Neuronal stem cell (in vitro differentiated cells): ENCODE results near the gene SCYGR2.

ENCODE experiments used
- DNase-seq: peaks from one replicate; pipeline ENCODE4 v3.0.0-alpha.2; 2013; ENCODE audit warnings: low spot score
- H2AFZ ChIP-seq: one replicate; pipeline ENCODE4 v1.6.1; 2013; ENCODE audit warnings: mild to moderate bottlenecking, low read length, inconsistent platforms
- H2AK5ac ChIP-seq: 2 replicates; pipeline ENCODE4 v1.6.1; 2013; ENCODE audit warnings: low read depth, mild to moderate bottlenecking, inconsistent platforms, low read length, moderate library complexity, mixed read lengths
- H2BK120ac ChIP-seq: 2 replicates; pipeline ENCODE4 v1.6.1; 2013; ENCODE audit warnings: low read depth, mild to moderate bottlenecking, inconsistent platforms, low read length, moderate library complexity, mixed read lengths
- H2BK12ac ChIP-seq: one replicate; pipeline ENCODE4 v1.6.1; 2013; ENCODE audit warnings: low read length, inconsistent platforms
- H2BK15ac ChIP-seq: 2 replicates; pipeline ENCODE4 v1.6.1; 2013; ENCODE audit warnings: mild to moderate bottlenecking, low read length, inconsistent platforms, mixed read lengths
- H2BK5ac ChIP-seq: one replicate; pipeline ENCODE4 v1.6.1; 2013; ENCODE audit warnings: inconsistent platforms, mild to moderate bottlenecking, low read length, moderate library complexity
- H3K14ac ChIP-seq: one replicate; pipeline ENCODE4 v1.6.1; 2013; ENCODE audit warnings: low read length, inconsistent platforms
- H3K18ac ChIP-seq: 2 replicates; pipeline ENCODE4 v1.6.1; 2013; ENCODE audit warnings: low read length, inconsistent platforms
- H3K23ac ChIP-seq: 2 replicates; pipeline ENCODE4 v1.6.1; 2013; ENCODE audit warnings: low read depth, mild to moderate bottlenecking, mixed read lengths, low read length, inconsistent platforms; ENCODE audit not compliant: poor library complexity
- H3K27ac ChIP-seq: replicated peaks from 3 replicates; pipeline ENCODE4 v1.5.1; 2013; ENCODE audit warnings: low read length, inconsistent platforms
- H3K27me3 ChIP-seq, 3 experiments: 2 replicates each; pipeline ENCODE4 v1.6.1; 2013; ENCODE audit warnings: low read length in 3 of 3, mild to moderate bottlenecking in 2 of 3, inconsistent platforms in 1 of 3, low read depth in 1 of 3, mixed read lengths in 1 of 3, moderate library complexity in 1 of 3; ENCODE audit not compliant: control insufficient read depth in 3 of 3, insufficient read depth in 3 of 3
- H3K36me3 ChIP-seq, 2 donors: replicated peaks in 1 of 2; 2 replicates each; pipeline ENCODE4 v1.6.1; 2013; ENCODE audit warnings: low read length in 2 of 2; ENCODE audit not compliant: control insufficient read depth in 2 of 2, insufficient read depth in 2 of 2
- H3K4ac ChIP-seq: 2 replicates; pipeline ENCODE4 v1.6.1; 2013; ENCODE audit warnings: inconsistent platforms, mild to moderate bottlenecking, low read length, moderate library complexity
- H3K4me1 ChIP-seq, 2 donors: 1 replicate in 1 of 2; 2 replicates in 1 of 2; pipeline ENCODE4 v1.6.1; 2013; ENCODE audit warnings: low read length in 2 of 2, low read depth in 1 of 2; ENCODE audit not compliant: control insufficient read depth in 2 of 2, insufficient read depth in 1 of 2
- H3K4me2 ChIP-seq: one replicate; pipeline ENCODE4 v1.6.1; 2013; ENCODE audit warnings: mild to moderate bottlenecking, low read length, inconsistent platforms; ENCODE audit not compliant: insufficient read depth, poor library complexity, severe bottlenecking
- H3K4me3 ChIP-seq, 2 donors: 2 replicates each; pipeline ENCODE4 v1.5.1; 2013; ENCODE audit warnings: low read length in 2 of 2, mild to moderate bottlenecking in 2 of 2, inconsistent platforms in 1 of 2, moderate library complexity in 1 of 2
- H3K79me1 ChIP-seq: one replicate; pipeline ENCODE4 v1.6.1; 2013; ENCODE audit warnings: low read depth, mild to moderate bottlenecking, inconsistent platforms, low read length, moderate library complexity
- H3K9ac ChIP-seq: one replicate; pipeline ENCODE4 v1.6.1; 2013; ENCODE audit warnings: mild to moderate bottlenecking, low read depth, low read length, inconsistent platforms; ENCODE audit not compliant: poor library complexity
- H3K9me3 ChIP-seq, 2 donors: replicated peaks in 1 of 2; 2 replicates each; pipeline versions ENCODE3 to v1.6.1; 2013; ENCODE audit warnings: low read length in 2 of 2, mild to moderate bottlenecking in 2 of 2, inconsistent platforms in 1 of 2, low read depth in 1 of 2, mixed read lengths in 1 of 2, moderate library complexity in 1 of 2; ENCODE audit not compliant: control insufficient read depth in 2 of 2, insufficient read depth in 1 of 2
- H4K8ac ChIP-seq: one replicate; pipeline ENCODE4 v1.6.1; 2013; ENCODE audit warnings: low read depth, mild to moderate bottlenecking, inconsistent platforms, low read length, moderate library complexity
- H4K91ac ChIP-seq: one replicate; pipeline ENCODE4 v1.6.1; 2013; ENCODE audit warnings: low read length, low read depth, mild to moderate bottlenecking, inconsistent platforms; ENCODE audit not compliant: poor library complexity
- WGBS, 2 donors: extraction: QIAGEN DNeasy Blood & Tissue Kit; methylation state at CpG; one replicate each; pipeline ENCODE4 v1.1.7; 2013; ENCODE audit warnings: missing lambda C conversion rate in 2 of 2, mixed read lengths in 1 of 2; ENCODE audit not compliant: insufficient read length in 2 of 2, insufficient replicate concordance in 1 of 2; ENCODE audit errors: extremely low coverage in 2 of 2; 5-methylcytosine and 5-hydroxymethylcytosine counted together

The SCYGR2 gene

DNA sequence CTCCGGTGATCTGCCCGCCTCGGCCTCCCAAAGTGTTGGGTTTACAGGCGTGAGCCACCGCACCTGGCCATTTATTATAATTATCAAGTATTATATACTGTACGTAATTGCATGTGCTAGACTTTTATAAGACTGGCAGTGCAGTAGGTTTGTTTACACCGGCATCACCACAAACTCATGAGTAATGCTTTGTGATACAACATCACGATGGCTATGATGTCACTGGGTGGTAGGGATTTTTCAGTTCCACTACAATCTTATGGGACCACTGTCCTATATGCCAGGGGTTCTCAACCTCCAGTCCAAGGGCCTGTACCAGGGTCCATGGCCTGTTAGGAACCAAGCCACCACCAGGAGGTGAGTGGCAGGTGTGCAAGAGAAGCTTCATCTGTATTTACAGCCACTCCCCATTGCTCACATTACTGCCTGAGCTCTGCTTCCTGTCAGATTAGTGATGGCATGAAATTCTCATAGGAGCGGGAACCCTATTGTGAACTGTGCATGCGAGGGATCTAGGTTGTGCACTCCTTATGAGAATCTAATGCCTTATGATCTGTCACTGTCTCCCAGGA, 28.0 kb downstream of the SCYGR2 start:
- Histone ChIP-seq H3K36me3 (no peaks in the 10 kb centered on the region), H3K18ac (no peak overlapping the region), H3K4me3 (no peak overlapping the region), H3K27me3 (no peaks in the 10 kb centered on the region), H2AFZ (no peak overlapping the region), H3K14ac (no peak overlapping the region), H3K27ac (no peak overlapping the region), H3K4me1 (no peaks in the 10 kb centered on the region), H2BK15ac (no peak overlapping the region), H3K9ac (no peak overlapping the region), H3K79me1 (no peaks in the 10 kb centered on the region), H3K4me2 (no peak overlapping the region), H2BK120ac (no peak overlapping the region), H4K91ac (no peak overlapping the region), H2BK12ac (no peak overlapping the region), H3K23ac (no peak overlapping the region), H2AK5ac (no peak overlapping the region), H2BK5ac (no peak overlapping the region), H3K4ac (no peak overlapping the region), H3K9me3 (no peaks in the 10 kb centered on the region), H4K8ac (no peak overlapping the region)
- no CpG with 5 or more reads among the region's 10 CpGs for WGBS, 2 donors
- DNase-seq: no peak

DNA sequence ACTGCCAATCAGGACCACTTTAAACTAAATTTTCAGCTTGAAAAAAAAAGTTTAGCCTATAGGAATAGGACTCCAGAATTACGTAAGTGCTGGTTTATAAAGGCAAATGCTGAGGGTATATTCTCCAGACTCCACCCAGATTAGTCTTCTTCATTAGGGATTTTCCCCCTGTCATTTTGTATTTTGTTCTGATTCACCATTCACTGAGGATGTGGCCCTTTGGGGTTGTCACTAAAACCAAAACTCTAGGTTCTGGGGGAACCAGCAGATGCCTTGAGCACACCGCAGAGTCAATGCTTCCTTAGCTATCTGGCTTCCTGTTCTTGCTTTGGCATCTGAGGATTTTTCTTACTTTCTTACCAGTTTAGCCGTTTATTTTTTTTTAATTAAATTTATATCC, 29.1 kb downstream of the SCYGR2 start:
- Histone ChIP-seq H3K18ac (no peak overlapping the region), H3K14ac (no peak overlapping the region), H3K4me3 (no peak overlapping the region), H3K79me1 (no peaks in the 10 kb centered on the region), H3K4me1 (no peaks in the 10 kb centered on the region), H3K4ac (no peak overlapping the region), H2BK15ac (no peak overlapping the region), H2BK120ac (no peak overlapping the region), H3K9ac (no peak overlapping the region), H2BK5ac (no peak overlapping the region), H4K8ac (no peak overlapping the region), H3K36me3 (no peaks in the 10 kb centered on the region), H3K9me3 (no peaks in the 10 kb centered on the region), H3K27ac (no peak overlapping the region), H2AFZ (no peak overlapping the region), H2BK12ac (no peak overlapping the region), H4K91ac (no peak overlapping the region), H2AK5ac (no peak overlapping the region), H3K4me2 (no peak overlapping the region), H3K27me3 (no peaks in the 10 kb centered on the region), H3K23ac (no peak overlapping the region)
- WGBS, 2 donors: no CpG with 5 or more reads among the region's 3 CpGs
- DNase-seq: no peak

DNA sequence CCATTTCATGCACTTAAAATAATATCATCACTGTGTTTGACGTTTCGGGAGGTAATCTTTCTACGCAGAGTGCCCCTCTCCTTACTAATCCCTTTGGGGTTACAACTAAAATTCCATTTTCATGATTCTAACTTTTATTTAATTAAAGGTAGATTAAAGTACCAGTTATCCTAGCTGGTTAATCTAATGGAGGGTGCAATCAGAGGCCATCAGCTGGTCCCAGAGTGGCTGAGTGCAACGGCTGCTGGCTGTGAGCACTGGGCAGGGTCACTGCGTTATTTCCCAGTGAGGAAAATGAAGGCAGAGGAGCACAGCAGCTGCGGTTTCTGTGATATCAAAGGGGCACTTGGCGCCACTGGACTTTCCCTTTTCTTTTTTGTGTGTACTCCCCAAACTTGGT, 30.7 kb downstream of the SCYGR2 start:
- H2AK5ac ChIP-seq: no peak overlapping the region
- H2BK12ac ChIP-seq: no peak overlapping the region
- H3K4ac ChIP-seq: no peak overlapping the region
- WGBS, 2 donors: no CpG with 5 or more reads among the region's 7 CpGs
- no peak overlapping the region for H3K4me3 ChIP-seq
- no peak overlapping the region for H3K4me2 ChIP-seq
- H3K36me3 ChIP-seq: no peaks in the 10 kb centered on the region
- H3K9me3 ChIP-seq: no peaks in the 10 kb centered on the region
- no peaks in the 10 kb centered on the region for H3K27me3 ChIP-seq
- no peak overlapping the region for H4K91ac ChIP-seq
- no peak overlapping the region for H3K14ac ChIP-seq
- H3K9ac ChIP-seq: no peak overlapping the region
- no peak overlapping the region for H2AFZ ChIP-seq
- DNase-seq: no peak
- no peaks in the 10 kb centered on the region for H3K79me1 ChIP-seq
- no peak overlapping the region for H2BK5ac ChIP-seq
- no peaks in the 10 kb centered on the region for H3K4me1 ChIP-seq
- no peak overlapping the region for H2BK120ac ChIP-seq
- no peak overlapping the region for H2BK15ac ChIP-seq
- no peak overlapping the region for H3K27ac ChIP-seq
- H3K18ac ChIP-seq: no peak overlapping the region
- no peak overlapping the region for H3K23ac ChIP-seq
- H4K8ac ChIP-seq: no peak overlapping the region

DNA sequence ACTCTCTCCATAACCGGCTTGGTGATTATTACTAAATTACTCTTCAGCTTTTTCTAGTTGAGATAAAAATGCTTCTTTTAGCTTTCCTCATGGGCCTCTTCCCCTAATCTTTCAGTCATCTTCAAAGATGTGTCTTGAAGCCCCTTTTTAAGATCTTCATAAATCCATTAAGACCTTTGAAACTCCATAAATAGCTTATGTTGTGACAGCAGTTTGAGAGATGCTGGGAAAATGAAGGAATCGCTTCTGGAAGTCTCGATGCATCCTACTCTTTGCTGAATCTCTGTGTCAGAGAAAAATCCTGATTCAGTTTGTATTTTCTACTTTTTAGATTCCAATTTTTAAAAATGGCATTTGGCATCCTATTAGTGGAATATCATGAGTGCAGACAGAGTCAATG, 31.6 kb downstream of the SCYGR2 start:
- no CpG with 5 or more reads among the region's 3 CpGs for WGBS, 2 donors
- Histone ChIP-seq H2BK5ac (no peak overlapping the region), H3K4me3 (no peak overlapping the region), H3K18ac (no peak overlapping the region), H3K9me3 (no peaks in the 10 kb centered on the region), H4K8ac (no peak overlapping the region), H2BK120ac (no peak overlapping the region), H2BK15ac (no peak overlapping the region), H2AFZ (no peak overlapping the region), H3K79me1 (no peaks in the 10 kb centered on the region), H3K4me1 (no peaks in the 10 kb centered on the region), H3K14ac (no peak overlapping the region), H3K4me2 (no peak overlapping the region), H3K23ac (no peak overlapping the region), H3K27me3 (no peaks in the 10 kb centered on the region), H4K91ac (no peak overlapping the region), H3K4ac (no peak overlapping the region), H3K27ac (no peak overlapping the region), H3K9ac (no peak overlapping the region), H3K36me3 (no peaks in the 10 kb centered on the region), H2BK12ac (no peak overlapping the region), H2AK5ac (no peak overlapping the region)
- DNase-seq: no peak
